GM18519 (cell line): ENCODE results near the gene LGALS7.
"Not testable (repeated sequence)": the region's sequence is repeated elsewhere in the genome, so short reads cannot be mapped to it uniquely, and the experiment has no call there.

Experiments used
- ATAC-seq: cut with Tn5 transposase; IDR thresholded peaks from one replicate; pipeline ENCODE4 v1.9.1; 2021; ENCODE audit warnings: mild to moderate bottlenecking, moderate library complexity; ENCODE audit not compliant: unreplicated experiment, low FRiP score

The LGALS7 gene

GRCh38 chr19:38800577-38801347, 27.4 kb upstream of the LGALS7 start:
- no peak for ATAC-seq

GRCh38 chr19:38799104-38799503, 25.8 kb upstream of the LGALS7 start:
- ATAC-seq: no peak

- ATAC-seq: not testable (repeated sequence)
Observed at GRCh38 chr19:38797781-38798180, 24.5 kb upstream of the LGALS7 start.

GRCh38 chr19:38796154-38796553, 22.8 kb upstream of the LGALS7 start:
- ATAC-seq: no peak

GRCh38 chr19:38795549-38795948, 22.2 kb upstream of the LGALS7 start:
- ATAC-seq: no peak

GRCh38 chr19:38793671-38794070, 20.4 kb upstream of the LGALS7 start:
- no peak for ATAC-seq

- no peak for ATAC-seq
Observed at GRCh38 chr19:38793177-38793576, 19.9 kb upstream of the LGALS7 start.

- ATAC-seq: no peak
Observed at GRCh38 chr19:38792250-38793111, 19.2 kb upstream of the LGALS7 start.

GRCh38 chr19:38791451-38792064, 18.2 kb upstream of the LGALS7 start:
- ATAC-seq: not testable (repeated sequence)

GRCh38 chr19:38790507-38791403, 17.4 kb upstream of the LGALS7 start:
- ATAC-seq: not testable (repeated sequence)

- no peak for ATAC-seq
Observed at GRCh38 chr19:38788478-38789243, 15.3 kb upstream of the LGALS7 start, which contains the start of gene LGALS7B. TSS of gene LGALS7B (plus strand) at chr19:38789200. CDS start at chr19:38789227, 27 bp downstream.

- no peak for ATAC-seq
Observed at GRCh38 chr19:38786572-38787265, 13.4 kb upstream of the LGALS7 start.

GRCh38 chr19:38786061-38786460, 12.7 kb upstream of the LGALS7 start:
- ATAC-seq: not testable (repeated sequence)

- no peak for ATAC-seq
Observed at GRCh38 chr19:38785187-38785699, 11.9 kb upstream of the LGALS7 start.

- no peak for ATAC-seq
Observed at GRCh38 chr19:38784224-38784623, 10.9 kb upstream of the LGALS7 start.

- not testable (repeated sequence) for ATAC-seq
Observed at GRCh38 chr19:38782212-38782611, 8.9 kb upstream of the LGALS7 start.

GRCh38 chr19:38781058-38781457, 7.7 kb upstream of the LGALS7 start:
- no peak for ATAC-seq

GRCh38 chr19:38780443-38780842, 7.1 kb upstream of the LGALS7 start:
- no peak for ATAC-seq
